ENCODE data around the gene MED22.

MED22 gene

GRCh38 chr9:133367778-133368177, 19.8 kb upstream of the MED22 start:
- Histone ChIP-seq H2AFZ (ENCODE audit: low read length) (no peak overlapping the region), H3K9ac (ENCODE audit: low read length) (no peak overlapping the region), H3K4me1 (ENCODE audit: low read length) (no peaks in the 10 kb centered on the region), H3F3A (ENCODE audit: insufficient read depth, low read length) (no peaks in the 10 kb centered on the region), H3K9me3 (replicated peaks; ENCODE audit: insufficient read depth, low read length) (no peaks in the 10 kb centered on the region), H3K27ac (ENCODE audit: low read length) (no peak overlapping the region), H3K4me3 (ENCODE audit: low read length) (no peak overlapping the region), H3K9me2 (replicated peaks; ENCODE audit: insufficient read depth, low read length) (no peaks in the 10 kb centered on the region), H3K79me2 (ENCODE audit: low read length) (peaks cover 81% of the 10 kb centered on the region), H3K36me3 (replicated peaks; ENCODE audit: insufficient read depth, low read length) (peaks cover 13% of the 10 kb centered on the region; the same call in 1 of the 2 replicates), H3K4me2 (ENCODE audit: low read depth, low read length) (no peak overlapping the region), H4K20me1 (ENCODE audit: insufficient read depth, low read length) (peaks cover 44% of the 10 kb centered on the region), H3K27me3 (replicated peaks; ENCODE audit: insufficient read depth, low read length) (no peaks in the 10 kb centered on the region)
- TF ChIP-seq, protein P1, sequence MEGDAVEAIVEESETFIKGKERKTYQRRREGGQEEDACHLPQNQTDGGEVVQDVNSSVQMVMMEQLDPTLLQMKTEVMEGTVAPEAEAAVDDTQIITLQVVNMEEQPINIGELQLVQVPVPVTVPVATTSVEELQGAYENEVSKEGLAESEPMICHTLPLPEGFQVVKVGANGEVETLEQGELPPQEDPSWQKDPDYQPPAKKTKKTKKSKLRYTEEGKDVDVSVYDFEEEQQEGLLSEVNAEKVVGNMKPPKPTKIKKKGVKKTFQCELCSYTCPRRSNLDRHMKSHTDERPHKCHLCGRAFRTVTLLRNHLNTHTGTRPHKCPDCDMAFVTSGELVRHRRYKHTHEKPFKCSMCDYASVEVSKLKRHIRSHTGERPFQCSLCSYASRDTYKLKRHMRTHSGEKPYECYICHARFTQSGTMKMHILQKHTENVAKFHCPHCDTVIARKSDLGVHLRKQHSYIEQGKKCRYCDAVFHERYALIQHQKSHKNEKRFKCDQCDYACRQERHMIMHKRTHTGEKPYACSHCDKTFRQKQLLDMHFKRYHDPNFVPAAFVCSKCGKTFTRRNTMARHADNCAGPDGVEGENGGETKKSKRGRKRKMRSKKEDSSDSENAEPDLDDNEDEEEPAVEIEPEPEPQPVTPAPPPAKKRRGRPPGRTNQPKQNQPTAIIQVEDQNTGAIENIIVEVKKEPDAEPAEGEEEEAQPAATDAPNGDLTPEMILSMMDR (IDR thresholded peaks at IDR 0.05; ENCODE audit: low read length): no peak
- TF ChIP-seq EZH2phosphoT487 (IDR thresholded peaks at IDR 0.05; ENCODE audit: low read length) (no peak), EZH2 (optimal IDR thresholded peaks at IDR 0.05; ENCODE audit: low read depth, low read length) (no peak)
- no peak for DNase-seq

DNA sequence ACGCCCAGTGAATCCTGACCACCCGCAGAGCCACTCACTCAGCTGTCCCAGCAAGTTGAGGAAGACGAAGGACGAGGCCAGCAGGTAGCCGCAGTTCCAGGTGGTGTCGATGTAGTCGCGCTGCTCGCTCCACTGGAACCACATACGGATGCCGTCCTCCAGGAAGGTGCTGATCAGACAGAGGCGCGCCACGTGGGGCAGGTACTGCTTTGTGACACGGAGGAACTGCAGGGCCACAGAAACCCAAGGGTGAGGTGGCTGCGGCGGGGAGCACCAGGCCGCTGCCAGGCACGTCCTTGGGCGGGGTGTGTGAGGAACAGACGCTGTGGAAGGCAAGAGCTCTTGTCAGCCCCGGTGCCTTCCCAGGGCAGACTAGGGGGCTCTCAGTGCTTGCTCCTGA, 19.3 kb upstream of the MED22 start:
- H2AFZ ChIP-seq (ENCODE audit: low read length): no peak overlapping the region
- H3K4me1 ChIP-seq (ENCODE audit: low read length): no peaks in the 10 kb centered on the region
- H3K9me2 ChIP-seq (replicated peaks; ENCODE audit: insufficient read depth, low read length): no peaks in the 10 kb centered on the region
- H3K9ac ChIP-seq (ENCODE audit: low read length): no peak overlapping the region
- H3K4me2 ChIP-seq (ENCODE audit: low read depth, low read length): no peak overlapping the region
- H3F3A ChIP-seq (ENCODE audit: insufficient read depth, low read length): no peaks in the 10 kb centered on the region
- H4K20me1 ChIP-seq (ENCODE audit: insufficient read depth, low read length): peaks cover 38% of the 10 kb centered on the region
- no peaks in the 10 kb centered on the region for H3K9me3 ChIP-seq (replicated peaks; ENCODE audit: insufficient read depth, low read length)
- H3K79me2 ChIP-seq (ENCODE audit: low read length): peaks cover 76% of the 10 kb centered on the region
- peaks cover 13% of the 10 kb centered on the region; the same call in 1 of the 2 replicates for H3K36me3 ChIP-seq (replicated peaks; ENCODE audit: insufficient read depth, low read length)
- H3K4me3 ChIP-seq (ENCODE audit: low read length): no peak overlapping the region
- no peaks in the 10 kb centered on the region for H3K27me3 ChIP-seq (replicated peaks; ENCODE audit: insufficient read depth, low read length)
- TF ChIP-seq EZH2 (optimal IDR thresholded peaks at IDR 0.05; ENCODE audit: low read depth, low read length): no peak
- no peak for TF ChIP-seq EZH2phosphoT487 (IDR thresholded peaks at IDR 0.05; ENCODE audit: low read length)
- TF ChIP-seq, protein P1 (IDR thresholded peaks at IDR 0.05; ENCODE audit: low read length): no peak
- no peak for DNase-seq
- H3K27ac ChIP-seq (ENCODE audit: low read length): no peak overlapping the region

DNA sequence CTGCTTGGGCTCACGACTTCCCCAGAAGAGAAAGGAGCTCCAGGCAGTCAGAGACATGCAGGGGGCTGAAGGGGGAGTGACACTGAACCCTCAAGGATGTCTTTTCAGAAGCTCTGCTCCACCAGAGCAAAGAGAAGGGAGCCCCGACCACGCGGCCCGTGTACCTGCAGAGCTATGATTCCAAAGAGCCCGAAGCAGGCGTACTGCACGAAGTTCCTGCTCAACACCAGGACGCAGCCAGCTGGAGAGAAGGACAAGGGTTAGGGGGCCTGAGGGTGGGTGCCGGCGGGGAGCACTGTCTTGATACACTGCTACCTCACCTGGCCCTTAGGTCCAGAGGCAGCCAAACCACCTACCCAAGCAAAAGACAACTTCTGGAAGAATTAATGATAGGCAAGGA, 18.5 kb upstream of the MED22 start:
- no peaks in the 10 kb centered on the region for H3K4me1 ChIP-seq (ENCODE audit: low read length)

More for the DNA sequence above, 18.5 kb upstream of the MED22 start:
- H3K36me3 ChIP-seq (replicated peaks; ENCODE audit: insufficient read depth, low read length): peaks cover 13% of the 10 kb centered on the region; the same call in 1 of the 2 replicates
- no peak overlapping the region for H3K9ac ChIP-seq (ENCODE audit: low read length)
- H3K79me2 ChIP-seq (ENCODE audit: low read length): peaks cover 73% of the 10 kb centered on the region
- H3K27ac ChIP-seq (ENCODE audit: low read length): no peak overlapping the region
- H3K9me3 ChIP-seq (replicated peaks; ENCODE audit: insufficient read depth, low read length): no peaks in the 10 kb centered on the region
- H4K20me1 ChIP-seq (ENCODE audit: insufficient read depth, low read length): peaks cover 34% of the 10 kb centered on the region; the same call in 1 of the 2 replicates
- H3K4me2 ChIP-seq (ENCODE audit: low read depth, low read length): no peak overlapping the region
- TF ChIP-seq, protein P1 (IDR thresholded peaks at IDR 0.05; ENCODE audit: low read length): no peak
- TF ChIP-seq EZH2 (optimal IDR thresholded peaks at IDR 0.05; ENCODE audit: low read depth, low read length) (no peak), EZH2phosphoT487 (IDR thresholded peaks at IDR 0.05; ENCODE audit: low read length) (no peak)
- H3K4me3 ChIP-seq (ENCODE audit: low read length): no peak overlapping the region
- no peaks in the 10 kb centered on the region for H3K27me3 ChIP-seq (replicated peaks; ENCODE audit: insufficient read depth, low read length)
- H3K9me2 ChIP-seq (replicated peaks; ENCODE audit: insufficient read depth, low read length): no peaks in the 10 kb centered on the region
- DNase-seq: no peak
- H2AFZ ChIP-seq (ENCODE audit: low read length): no peak overlapping the region
- H3F3A ChIP-seq (ENCODE audit: insufficient read depth, low read length): no peaks in the 10 kb centered on the region
